GM23338 (cell line): ENCODE data around the gene RFX7. TPM values are rescaled to one million over a fixed set of nuclear protein-coding genes. Genes with fewer than 3 reads are reported as not detected.

Experiments used
- ATAC-seq: fragments of 200-7000 bp; cut with Tn5 transposase; 3 replicates; pipeline ENCODE4 v1.9.1; 2020
- DNase-seq: peaks from one replicate; pipeline ENCODE4 v3.0.0-alpha.2; 2015; ENCODE audit warnings: low spot score
- H2AFZ ChIP-seq: fragments of 200-600 bp; sonication (generic); 2 replicates; pipeline ENCODE4 v1.8.0; 2016; ENCODE audit warnings: antibody characterized with exemption, mild to moderate bottlenecking, moderate library complexity
- H3F3A ChIP-seq: fragments of 200-600 bp; sonication (generic); replicated peaks from 2 replicates; pipeline ENCODE4 v1.8.0; 2017; ENCODE audit warnings: antibody characterized with exemption, mixed run types, low read depth
- H3K27ac ChIP-seq: fragments of 200-600 bp; sonication (generic); 2 replicates; pipeline ENCODE4 v1.6.1; 2016; ENCODE audit warnings: low read depth
- H3K27me3 ChIP-seq: fragments of 200-600 bp; sonication (generic); 2 replicates; pipeline ENCODE4 v1.8.0; 2016; ENCODE audit warnings: mild to moderate bottlenecking, mixed run types, moderate library complexity; ENCODE audit not compliant: insufficient read depth
- H3K36me3 ChIP-seq: fragments of 200-600 bp; sonication (generic); 2 replicates; pipeline ENCODE4 v1.8.0; 2016; ENCODE audit warnings: mild to moderate bottlenecking; ENCODE audit not compliant: insufficient read depth
- H3K4me1 ChIP-seq: fragments of 200-600 bp; sonication (generic); 2 replicates; pipeline ENCODE4 v1.8.0; 2016; ENCODE audit warnings: mild to moderate bottlenecking, moderate library complexity; ENCODE audit not compliant: insufficient read depth
- H3K4me2 ChIP-seq: fragments of 200-600 bp; sonication (generic); 2 replicates; pipeline ENCODE4 v1.7.1; 2017; ENCODE audit warnings: mixed run types
- H3K4me3 ChIP-seq: fragments of 200-600 bp; sonication (generic); 2 replicates; pipeline ENCODE4 v1.6.1; 2016; ENCODE audit warnings: mixed run types
- H3K79me2 ChIP-seq: fragments of 200-600 bp; sonication (generic); replicated peaks from 2 replicates; pipeline ENCODE4 v1.8.0; 2017; ENCODE audit warnings: mild to moderate bottlenecking; ENCODE audit not compliant: insufficient read depth
- H3K9me2 ChIP-seq: fragments of 200-600 bp; sonication (generic); 2 replicates; pipeline ENCODE4 v1.8.0; 2017; ENCODE audit not compliant: insufficient read depth
- H4K20me1 ChIP-seq: fragments of 200-600 bp; sonication (generic); replicated peaks from 2 replicates; pipeline ENCODE4 v1.8.0; 2017; ENCODE audit warnings: mild to moderate bottlenecking; ENCODE audit not compliant: insufficient read depth
- H3K27ac Mint-ChIP-seq: 2 replicates; pipeline ENCODE4 v1.8.0; 2020; ENCODE audit warnings: inconsistent platforms, mild to moderate bottlenecking, moderate library complexity, mixed read lengths
- H3K27me3 Mint-ChIP-seq: 3 replicates; pipeline ENCODE4 v1.8.0; 2022; ENCODE audit warnings: low read depth, mild to moderate bottlenecking, moderate library complexity, mixed read lengths, inconsistent platforms; ENCODE audit not compliant: insufficient read depth, poor library complexity
- H3K36me3 Mint-ChIP-seq: 3 replicates; pipeline ENCODE4 v1.8.0; 2021; ENCODE audit warnings: low read depth, mild to moderate bottlenecking, inconsistent platforms, moderate library complexity, mixed read lengths
- H3K4me1 Mint-ChIP-seq: 3 replicates; pipeline ENCODE4 v1.8.0; 2020; ENCODE audit warnings: mild to moderate bottlenecking, inconsistent platforms, mixed read lengths
- H3K4me3 Mint-ChIP-seq: 3 replicates; pipeline ENCODE4 v1.8.0; 2021; ENCODE audit warnings: moderate library complexity, mild to moderate bottlenecking, inconsistent platforms, mixed read lengths
- H3K9me3 Mint-ChIP-seq: 3 replicates; pipeline ENCODE4 v1.8.0; 2020; ENCODE audit warnings: moderate library complexity, mild to moderate bottlenecking, inconsistent platforms, mixed read lengths
- CREB1 ChIP-seq: fragments of 250-450 bp; sonication (Bioruptor Pico); IDR thresholded peaks from 2 replicates; pipeline ENCODE4 v1.5.0; 2020; ENCODE audit warnings: low read depth, mild to moderate bottlenecking, moderate library complexity
- EZH2 ChIP-seq: fragments of 200-600 bp; sonication (generic); IDR thresholded peaks from one replicate; pipeline ENCODE4 v1.8.0; 2017; ENCODE audit warnings: antibody characterized with exemption, mild to moderate bottlenecking, low read depth; ENCODE audit not compliant: unreplicated experiment
- EZH2phosphoT487 ChIP-seq: fragments of 200-600 bp; sonication (generic); IDR thresholded peaks from one replicate; pipeline ENCODE4 v1.8.1; 2018; ENCODE audit warnings: antibody characterized with exemption; ENCODE audit not compliant: unreplicated experiment
- JUNB ChIP-seq: IDR thresholded peaks from one replicate; pipeline ENCODE4 v1.6.1; 2016; ENCODE audit warnings: antibody characterized with exemption; ENCODE audit not compliant: unreplicated experiment
- NANOG ChIP-seq: IDR thresholded peaks from 2 replicates; pipeline ENCODE4 v1.6.1; 2016; ENCODE audit warnings: antibody characterized with exemption, borderline replicate concordance
- POLR2AphosphoS5 ChIP-seq: IDR thresholded peaks from 2 replicates; pipeline ENCODE4 v1.6.1; 2016; ENCODE audit warnings: antibody characterized with exemption, low read depth
- STAT1 ChIP-seq: IDR thresholded peaks from one replicate; pipeline ENCODE4 v1.6.1; 2016; ENCODE audit warnings: antibody characterized with exemption; ENCODE audit not compliant: unreplicated experiment
- ZNF114 ChIP-seq: fragments of 250-450 bp; sonication (Bioruptor Pico); IDR thresholded peaks from 2 replicates; pipeline ENCODE4 v1.5.0; 2020; ENCODE audit warnings: mild to moderate bottlenecking, moderate library complexity
- ZNF331 ChIP-seq: fragments of 250-450 bp; sonication (Bioruptor Pico); IDR thresholded peaks from 2 replicates; pipeline ENCODE4 v1.5.0; 2020; ENCODE audit warnings: low read depth, mild to moderate bottlenecking, moderate library complexity
- polyA plus RNA-seq: library from polyadenylated mRNA; unstranded; fragments of >200 nt; fragmentation: Nextera tagmentation; extraction: Ambion mirVana; gene quantifications from 2 replicates; pipeline ENCODE4 v1.2.1, GENCODE V29; 2016
- total RNA-seq: library from RNA; depleted of rRNA; stranded (reverse); fragments of >200 nt; shearing (Covaris generic); gene quantifications from 2 replicates; pipeline ENCODE4 v1.2.3, GENCODE V29; 2014
- TF ChIP-seq, protein P1 (sequence below): fragments of 250-450 bp; sonication (Bioruptor Pico); IDR thresholded peaks from 2 replicates; pipeline ENCODE4 v1.5.0; 2020; ENCODE audit warnings: mild to moderate bottlenecking, moderate library complexity
- TF ChIP-seq, protein P2 (sequence below): IDR thresholded peaks from one replicate; pipeline ENCODE4 v1.6.1; 2018; ENCODE audit warnings: antibody characterized with exemption; ENCODE audit not compliant: unreplicated experiment
- TF ChIP-seq, protein P3 (sequence below), 2 experiments: fragments of 200-600 bp in 1 of 2; sonication (generic) in 1 of 2; conservative IDR thresholded peaks; 2 replicates each; pipeline versions ENCODE4 v1.5.1 to v1.6.1; 2016 to 2017; ENCODE audit warnings: antibody characterized with exemption in 2 of 2, low read depth in 2 of 2, mild to moderate bottlenecking in 2 of 2, moderate library complexity in 1 of 2
- TF ChIP-seq, protein P4 (sequence below): IDR thresholded peaks from 2 replicates; pipeline ENCODE4 v1.6.1; 2016; ENCODE audit warnings: antibody characterized with exemption

Gene RFX7
- total and polyA plus RNA-seq, 2 experiments from 2014 or later, result 17.6 to 33.6 TPM

DNA sequence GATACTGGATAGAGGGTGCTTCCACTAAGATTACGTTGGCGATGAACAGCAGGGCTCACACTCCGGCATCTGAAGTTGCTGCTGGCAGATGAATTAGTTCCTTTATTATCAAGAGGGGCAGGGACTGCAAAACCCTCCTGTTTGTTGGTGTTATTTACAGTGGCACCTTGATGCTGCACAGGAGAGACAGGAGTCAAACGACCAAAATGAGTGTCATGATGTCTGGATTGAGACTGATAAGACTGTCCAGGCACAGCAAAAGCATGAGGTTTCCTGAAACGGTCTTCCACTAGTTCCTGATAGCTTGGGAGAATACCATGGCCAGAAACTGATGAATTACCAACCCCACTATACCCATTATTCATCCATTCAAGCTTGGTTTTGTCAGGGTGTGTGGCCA lies 149.5 kb downstream of the RFX7 start:
- Histone ChIP-seq H3K9me2 (no peaks in the 10 kb centered on the region), H2AFZ (no peak overlapping the region), H3K79me2 (no peaks in the 10 kb centered on the region), H3K36me3 (peaks cover 44% of the 10 kb centered on the region), H4K20me1 (peaks cover 5% of the 10 kb centered on the region; the same call in 1 of the 2 replicates), H3K4me2 (no peak overlapping the region), H3K27me3 (no peaks in the 10 kb centered on the region), H3K4me1 (no peaks in the 10 kb centered on the region), H3F3A (no peaks in the 10 kb centered on the region), H3K4me3 (no peak overlapping the region), H3K27ac (no peak overlapping the region)
- H3K27me3 Mint-ChIP-seq, result no peaks in the 10 kb centered on the region
- ATAC-seq, result no peak
- H3K9me3 Mint-ChIP-seq, result no peaks in the 10 kb centered on the region; the same call in 2 of the 3 replicates
- H3K27ac Mint-ChIP-seq, result no peak overlapping the region
- no peaks in the 10 kb centered on the region for H3K4me1 Mint-ChIP-seq
- no peak for DNase-seq
- no peak for TF ChIP-seq NANOG
- TF ChIP-seq EZH2phosphoT487, result no peak
- no peak for TF ChIP-seq ZNF331 (CRISPR knock-in tag)
- TF ChIP-seq CREB1 (CRISPR knock-in tag), result no peak
- TF ChIP-seq EZH2, result no peak
- no peak for TF ChIP-seq ZNF114 (CRISPR knock-in tag)
- no peak for TF ChIP-seq POLR2AphosphoS5
- TF ChIP-seq, protein P1, sequence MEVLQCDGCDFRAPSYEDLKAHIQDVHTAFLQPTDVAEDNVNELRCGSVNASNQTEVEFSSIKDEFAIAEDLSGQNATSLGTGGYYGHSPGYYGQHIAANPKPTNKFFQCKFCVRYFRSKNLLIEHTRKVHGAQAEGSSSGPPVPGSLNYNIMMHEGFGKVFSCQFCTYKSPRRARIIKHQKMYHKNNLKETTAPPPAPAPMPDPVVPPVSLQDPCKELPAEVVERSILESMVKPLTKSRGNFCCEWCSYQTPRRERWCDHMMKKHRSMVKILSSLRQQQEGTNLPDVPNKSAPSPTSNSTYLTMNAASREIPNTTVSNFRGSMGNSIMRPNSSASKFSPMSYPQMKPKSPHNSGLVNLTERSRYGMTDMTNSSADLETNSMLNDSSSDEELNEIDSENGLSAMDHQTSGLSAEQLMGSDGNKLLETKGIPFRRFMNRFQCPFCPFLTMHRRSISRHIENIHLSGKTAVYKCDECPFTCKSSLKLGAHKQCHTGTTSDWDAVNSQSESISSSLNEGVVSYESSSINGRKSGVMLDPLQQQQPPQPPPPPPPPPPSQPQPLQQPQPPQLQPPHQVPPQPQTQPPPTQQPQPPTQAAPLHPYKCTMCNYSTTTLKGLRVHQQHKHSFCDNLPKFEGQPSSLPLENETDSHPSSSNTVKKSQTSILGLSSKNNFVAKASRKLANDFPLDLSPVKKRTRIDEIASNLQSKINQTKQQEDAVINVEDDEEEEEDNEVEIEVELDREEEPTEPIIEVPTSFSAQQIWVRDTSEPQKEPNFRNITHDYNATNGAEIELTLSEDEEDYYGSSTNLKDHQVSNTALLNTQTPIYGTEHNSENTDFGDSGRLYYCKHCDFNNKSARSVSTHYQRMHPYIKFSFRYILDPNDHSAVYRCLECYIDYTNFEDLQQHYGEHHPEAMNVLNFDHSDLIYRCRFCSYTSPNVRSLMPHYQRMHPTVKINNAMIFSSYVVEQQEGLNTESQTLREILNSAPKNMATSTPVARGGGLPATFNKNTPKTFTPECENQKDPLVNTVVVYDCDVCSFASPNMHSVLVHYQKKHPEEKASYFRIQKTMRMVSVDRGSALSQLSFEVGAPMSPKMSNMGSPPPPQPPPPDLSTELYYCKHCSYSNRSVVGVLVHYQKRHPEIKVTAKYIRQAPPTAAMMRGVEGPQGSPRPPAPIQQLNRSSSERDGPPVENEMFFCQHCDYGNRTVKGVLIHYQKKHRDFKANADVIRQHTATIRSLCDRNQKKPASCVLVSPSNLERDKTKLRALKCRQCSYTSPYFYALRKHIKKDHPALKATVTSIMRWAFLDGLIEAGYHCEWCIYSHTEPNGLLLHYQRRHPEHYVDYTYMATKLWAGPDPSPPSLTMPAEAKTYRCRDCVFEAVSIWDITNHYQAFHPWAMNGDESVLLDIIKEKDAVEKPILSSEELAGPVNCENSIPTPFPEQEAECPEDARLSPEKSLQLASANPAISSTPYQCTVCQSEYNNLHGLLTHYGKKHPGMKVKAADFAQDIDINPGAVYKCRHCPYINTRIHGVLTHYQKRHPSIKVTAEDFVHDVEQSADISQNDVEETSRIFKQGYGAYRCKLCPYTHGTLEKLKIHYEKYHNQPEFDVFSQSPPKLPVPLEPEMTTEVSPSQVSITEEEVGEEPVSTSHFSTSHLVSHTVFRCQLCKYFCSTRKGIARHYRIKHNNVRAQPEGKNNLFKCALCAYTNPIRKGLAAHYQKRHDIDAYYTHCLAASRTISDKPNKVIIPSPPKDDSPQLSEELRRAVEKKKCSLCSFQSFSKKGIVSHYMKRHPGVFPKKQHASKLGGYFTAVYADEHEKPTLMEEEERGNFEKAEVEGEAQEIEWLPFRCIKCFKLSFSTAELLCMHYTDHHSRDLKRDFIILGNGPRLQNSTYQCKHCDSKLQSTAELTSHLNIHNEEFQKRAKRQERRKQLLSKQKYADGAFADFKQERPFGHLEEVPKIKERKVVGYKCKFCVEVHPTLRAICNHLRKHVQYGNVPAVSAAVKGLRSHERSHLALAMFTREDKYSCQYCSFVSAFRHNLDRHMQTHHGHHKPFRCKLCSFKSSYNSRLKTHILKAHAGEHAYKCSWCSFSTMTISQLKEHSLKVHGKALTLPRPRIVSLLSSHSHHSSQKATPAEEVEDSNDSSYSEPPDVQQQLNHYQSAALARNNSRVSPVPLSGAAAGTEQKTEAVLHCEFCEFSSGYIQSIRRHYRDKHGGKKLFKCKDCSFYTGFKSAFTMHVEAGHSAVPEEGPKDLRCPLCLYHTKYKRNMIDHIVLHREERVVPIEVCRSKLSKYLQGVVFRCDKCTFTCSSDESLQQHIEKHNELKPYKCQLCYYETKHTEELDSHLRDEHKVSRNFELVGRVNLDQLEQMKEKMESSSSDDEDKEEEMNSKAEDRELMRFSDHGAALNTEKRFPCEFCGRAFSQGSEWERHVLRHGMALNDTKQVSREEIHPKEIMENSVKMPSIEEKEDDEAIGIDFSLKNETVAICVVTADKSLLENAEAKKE (CRISPR knock-in tag), result no peak
- TF ChIP-seq STAT1, result no peak
- TF ChIP-seq, protein P2, sequence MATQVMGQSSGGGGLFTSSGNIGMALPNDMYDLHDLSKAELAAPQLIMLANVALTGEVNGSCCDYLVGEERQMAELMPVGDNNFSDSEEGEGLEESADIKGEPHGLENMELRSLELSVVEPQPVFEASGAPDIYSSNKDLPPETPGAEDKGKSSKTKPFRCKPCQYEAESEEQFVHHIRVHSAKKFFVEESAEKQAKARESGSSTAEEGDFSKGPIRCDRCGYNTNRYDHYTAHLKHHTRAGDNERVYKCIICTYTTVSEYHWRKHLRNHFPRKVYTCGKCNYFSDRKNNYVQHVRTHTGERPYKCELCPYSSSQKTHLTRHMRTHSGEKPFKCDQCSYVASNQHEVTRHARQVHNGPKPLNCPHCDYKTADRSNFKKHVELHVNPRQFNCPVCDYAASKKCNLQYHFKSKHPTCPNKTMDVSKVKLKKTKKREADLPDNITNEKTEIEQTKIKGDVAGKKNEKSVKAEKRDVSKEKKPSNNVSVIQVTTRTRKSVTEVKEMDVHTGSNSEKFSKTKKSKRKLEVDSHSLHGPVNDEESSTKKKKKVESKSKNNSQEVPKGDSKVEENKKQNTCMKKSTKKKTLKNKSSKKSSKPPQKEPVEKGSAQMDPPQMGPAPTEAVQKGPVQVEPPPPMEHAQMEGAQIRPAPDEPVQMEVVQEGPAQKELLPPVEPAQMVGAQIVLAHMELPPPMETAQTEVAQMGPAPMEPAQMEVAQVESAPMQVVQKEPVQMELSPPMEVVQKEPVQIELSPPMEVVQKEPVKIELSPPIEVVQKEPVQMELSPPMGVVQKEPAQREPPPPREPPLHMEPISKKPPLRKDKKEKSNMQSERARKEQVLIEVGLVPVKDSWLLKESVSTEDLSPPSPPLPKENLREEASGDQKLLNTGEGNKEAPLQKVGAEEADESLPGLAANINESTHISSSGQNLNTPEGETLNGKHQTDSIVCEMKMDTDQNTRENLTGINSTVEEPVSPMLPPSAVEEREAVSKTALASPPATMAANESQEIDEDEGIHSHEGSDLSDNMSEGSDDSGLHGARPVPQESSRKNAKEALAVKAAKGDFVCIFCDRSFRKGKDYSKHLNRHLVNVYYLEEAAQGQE, result no peak
- TF ChIP-seq, protein P3, sequence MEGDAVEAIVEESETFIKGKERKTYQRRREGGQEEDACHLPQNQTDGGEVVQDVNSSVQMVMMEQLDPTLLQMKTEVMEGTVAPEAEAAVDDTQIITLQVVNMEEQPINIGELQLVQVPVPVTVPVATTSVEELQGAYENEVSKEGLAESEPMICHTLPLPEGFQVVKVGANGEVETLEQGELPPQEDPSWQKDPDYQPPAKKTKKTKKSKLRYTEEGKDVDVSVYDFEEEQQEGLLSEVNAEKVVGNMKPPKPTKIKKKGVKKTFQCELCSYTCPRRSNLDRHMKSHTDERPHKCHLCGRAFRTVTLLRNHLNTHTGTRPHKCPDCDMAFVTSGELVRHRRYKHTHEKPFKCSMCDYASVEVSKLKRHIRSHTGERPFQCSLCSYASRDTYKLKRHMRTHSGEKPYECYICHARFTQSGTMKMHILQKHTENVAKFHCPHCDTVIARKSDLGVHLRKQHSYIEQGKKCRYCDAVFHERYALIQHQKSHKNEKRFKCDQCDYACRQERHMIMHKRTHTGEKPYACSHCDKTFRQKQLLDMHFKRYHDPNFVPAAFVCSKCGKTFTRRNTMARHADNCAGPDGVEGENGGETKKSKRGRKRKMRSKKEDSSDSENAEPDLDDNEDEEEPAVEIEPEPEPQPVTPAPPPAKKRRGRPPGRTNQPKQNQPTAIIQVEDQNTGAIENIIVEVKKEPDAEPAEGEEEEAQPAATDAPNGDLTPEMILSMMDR (conservative IDR thresholded peaks at IDR 0.05; ENCODE audit: low read depth in 2 of 2), result no peak
- no peak for TF ChIP-seq JUNB
- TF ChIP-seq, protein P4, sequence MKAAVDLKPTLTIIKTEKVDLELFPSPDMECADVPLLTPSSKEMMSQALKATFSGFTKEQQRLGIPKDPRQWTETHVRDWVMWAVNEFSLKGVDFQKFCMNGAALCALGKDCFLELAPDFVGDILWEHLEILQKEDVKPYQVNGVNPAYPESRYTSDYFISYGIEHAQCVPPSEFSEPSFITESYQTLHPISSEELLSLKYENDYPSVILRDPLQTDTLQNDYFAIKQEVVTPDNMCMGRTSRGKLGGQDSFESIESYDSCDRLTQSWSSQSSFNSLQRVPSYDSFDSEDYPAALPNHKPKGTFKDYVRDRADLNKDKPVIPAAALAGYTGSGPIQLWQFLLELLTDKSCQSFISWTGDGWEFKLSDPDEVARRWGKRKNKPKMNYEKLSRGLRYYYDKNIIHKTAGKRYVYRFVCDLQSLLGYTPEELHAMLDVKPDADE, result no peak
- no peak overlapping the region for H3K4me3 Mint-ChIP-seq
- peaks cover 56% of the 10 kb centered on the region for H3K36me3 Mint-ChIP-seq
